ENCODE measurements around the gene POC1A. TPM values are rescaled to one million over a fixed set of nuclear protein-coding genes. Genes with fewer than 3 reads are reported as not detected.

POC1A gene
- polyA plus RNA-seq, 1 of the 3 experiments (the other 2 are of a cell fraction) = 11.7 TPM

- Histone ChIP-seq H3K4me1 (ENCODE audit: control insufficient read depth in 1 of 2, insufficient read depth in 2 of 2, low read depth in 1 of 2, low read length in 1 of 2) (peaks cover 5 to 33% of the 10 kb centered on the region in 2 experiments; a peak in 2 of 4 replicates), H3K9me2 (no peaks in the 10 kb centered on the region), H4K20me1 (ENCODE audit: insufficient read depth) (no peaks in the 10 kb centered on the region), H3K27me3 (ENCODE audit: insufficient read depth) (no peaks in the 10 kb centered on the region), H3K4me2 (no peak overlapping the region), H3K79me2 (ENCODE audit: insufficient read depth) (0 out of 2 replicates have a peak, but pooled peaks cover 4% of the 10 kb centered on the region), H2AFZ (ENCODE audit: low read depth) (no peak overlapping the region), H3K9ac (no peak overlapping the region), H3K9me3 (no peaks in the 10 kb centered on the region), H3K36me3 (replicated peaks in 1 of 2; ENCODE audit: control insufficient read depth in 1 of 2, insufficient read depth in 2 of 2, low read length in 1 of 2) (peaks cover 0 to 20% of the 10 kb centered on the region in 2 experiments), H3K27ac (ENCODE audit: low read depth in 2 of 2, low read length in 1 of 2) (peak overlapping the region in 1 of 2 experiments; percentile 83; a peak in 2 of 4 replicates), H3F3A (replicated peaks; ENCODE audit: insufficient read depth) (no peaks in the 10 kb centered on the region), H3K4me3 (ENCODE audit: low read depth in 2 of 2, low read length in 1 of 2) (no peak overlapping the region; a peak in 1 of 4 replicates)
- DNase-seq = peak; percentile 87
- ChIA-PET POLR2A (interaction anchor here (0.6 to 3.1 kb wide), 11 partner anchors 15 to 127 kb away, joined by 3 to 22 read pairs (median 5); partner anchors contain the start of genes DUSP7 and RPL29), CTCF (interaction anchor here (0.6 to 12.7 kb wide), 46 partner anchors 9 to 323 kb away, joined by 3 to 366 read pairs (median 6); partner anchors contain the start of genes ABHD14B, DUSP7 and RPL29)
- peak; percentile 96 for TF ChIP-seq CTCF (IDR thresholded peaks at IDR 0.05)
- no peak for TF ChIP-seq RFX5 (IDR thresholded peaks at IDR 0.05; ENCODE audit: low read length)
- TF ChIP-seq IRF3 (IDR thresholded peaks at IDR 0.05; ENCODE audit: low read depth, low read length) = no peak
- TF ChIP-seq NFIC (IDR thresholded peaks at IDR 0.05; ENCODE audit: borderline replicate concordance) = no peak
- TF ChIP-seq CHD2 (IDR thresholded peaks at IDR 0.05; ENCODE audit: low read length, partially characterized antibody) = peak; percentile 50
- peak; percentile 97 for TF ChIP-seq RAD21 (IDR thresholded peaks at IDR 0.05; ENCODE audit: low read length)
- TF ChIP-seq NRF1 (IDR thresholded peaks at IDR 0.05; ENCODE audit: low read depth, low read length) = peak; percentile 15; the same call in 1 of the 2 replicates
- TF ChIP-seq SMC3 (IDR thresholded peaks at IDR 0.05; ENCODE audit: low read depth, low read length) = peak; percentile 97
- WGBS (ENCODE audit: low lambda C conversion rate) = 60% methylated on average over 6 of the region's 10 CpGs
Measured at GRCh38 chr3:52123106-52123725, 31.0 kb downstream of the POC1A start.

GRCh38 chr3:52122491-52122890 is 31.7 kb downstream of the POC1A start:
- Histone ChIP-seq H2AFZ (ENCODE audit: low read depth) (no peak overlapping the region), H4K20me1 (ENCODE audit: insufficient read depth) (no peaks in the 10 kb centered on the region), H3K9ac (no peak overlapping the region), H3K4me1 (ENCODE audit: control insufficient read depth in 1 of 2, insufficient read depth in 2 of 2, low read depth in 1 of 2, low read length in 1 of 2) (peaks cover 0 to 29% of the 10 kb centered on the region in 2 experiments; a peak in 1 of 4 replicates), H3K4me2 (no peak overlapping the region), H3K9me2 (no peaks in the 10 kb centered on the region), H3K36me3 (replicated peaks in 1 of 2; ENCODE audit: control insufficient read depth in 1 of 2, insufficient read depth in 2 of 2, low read length in 1 of 2) (peaks cover 0 to 20% of the 10 kb centered on the region in 2 experiments), H3K27me3 (ENCODE audit: insufficient read depth) (no peaks in the 10 kb centered on the region), H3F3A (replicated peaks; ENCODE audit: insufficient read depth) (no peaks in the 10 kb centered on the region), H3K79me2 (ENCODE audit: insufficient read depth) (0 out of 2 replicates have a peak, but pooled peaks cover 4% of the 10 kb centered on the region), H3K27ac (ENCODE audit: low read depth in 2 of 2, low read length in 1 of 2) (peak overlapping the region in 1 of 2 experiments; percentile 83; a peak in 2 of 4 replicates), H3K9me3 (no peaks in the 10 kb centered on the region), H3K4me3 (ENCODE audit: low read depth in 2 of 2, low read length in 1 of 2) (no peak overlapping the region)
- WGBS (ENCODE audit: low lambda C conversion rate) = 93% methylated on average over 3 of the region's 7 CpGs
- ChIA-PET POLR2A (interaction anchor here (0.6 to 3.1 kb wide), 9 partner anchors 14 to 127 kb away, joined by 3 to 22 read pairs (median 6); partner anchors contain the start of genes DUSP7 and RPL29), CTCF (interaction anchor here (0.6 to 12.7 kb wide), 42 partner anchors 9 to 171 kb away, joined by 3 to 366 read pairs (median 6); partner anchors contain the start of genes ABHD14B, DUSP7 and RPL29)
- DNase-seq = no peak
- TF ChIP-seq, protein P1, sequence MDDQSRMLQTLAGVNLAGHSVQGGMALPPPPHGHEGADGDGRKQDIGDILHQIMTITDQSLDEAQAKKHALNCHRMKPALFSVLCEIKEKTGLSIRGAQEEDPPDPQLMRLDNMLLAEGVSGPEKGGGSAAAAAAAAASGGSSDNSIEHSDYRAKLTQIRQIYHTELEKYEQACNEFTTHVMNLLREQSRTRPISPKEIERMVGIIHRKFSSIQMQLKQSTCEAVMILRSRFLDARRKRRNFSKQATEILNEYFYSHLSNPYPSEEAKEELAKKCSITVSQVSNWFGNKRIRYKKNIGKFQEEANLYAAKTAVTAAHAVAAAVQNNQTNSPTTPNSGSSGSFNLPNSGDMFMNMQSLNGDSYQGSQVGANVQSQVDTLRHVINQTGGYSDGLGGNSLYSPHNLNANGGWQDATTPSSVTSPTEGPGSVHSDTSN (IDR thresholded peaks at IDR 0.05) = no peak
- TF ChIP-seq RXRA (IDR thresholded peaks at IDR 0.05; ENCODE audit: borderline replicate concordance, low read depth) (no peak), NRF1 (IDR thresholded peaks at IDR 0.05; ENCODE audit: low read depth, low read length) (no peak), TEAD4 (IDR thresholded peaks at IDR 0.05; ENCODE audit: borderline replicate concordance, insufficient read depth) (no peak), NFIC (IDR thresholded peaks at IDR 0.05; ENCODE audit: borderline replicate concordance) (no peak), FOXM1 (IDR thresholded peaks at IDR 0.05; ENCODE audit: low read depth) (no peak), ZBTB33 (IDR thresholded peaks at IDR 0.05; ENCODE audit: borderline replicate concordance, low read depth) (no peak), POLR2AphosphoS5 (IDR thresholded peaks at IDR 0.05; ENCODE audit: low read depth, low read length) (no peak), SMC3 (IDR thresholded peaks at IDR 0.05; ENCODE audit: low read depth, low read length) (no peak), SIN3A (IDR thresholded peaks at IDR 0.05; ENCODE audit: borderline replicate concordance, low read depth, low read length) (no peak), TAF1 (IDR thresholded peaks at IDR 0.05; ENCODE audit: borderline replicate concordance, low read depth, low read length) (no peak), GATA2 (CRISPR knock-in tag; IDR thresholded peaks at IDR 0.05) (no peak), MXI1 (IDR thresholded peaks at IDR 0.05; ENCODE audit: low read depth, low read length) (no peak), JUND (IDR thresholded peaks at IDR 0.05) (no peak), EZH2phosphoT487 (IDR thresholded peaks at IDR 0.05; ENCODE audit: borderline replicate concordance, low read depth) (no peak)
